HepG2 (cell line): Measurements from ENCODE around the gene CRHBP.

Experiments
- GTF2F1 ChIP-seq: fragments of 150-350 bp; IDR thresholded peaks from 2 replicates; pipeline ENCODE4 v1.6.1; 2014; ENCODE audit warnings: low read length
- NR3C1 ChIP-seq: sonication (generic); formaldehyde crosslinking; IDR thresholded peaks from 2 replicates; pipeline ENCODE4 v1.4.0; 2020; ENCODE audit warnings: missing genetic modification reagents
- ZNF644 ChIP-seq: IDR thresholded peaks from 2 replicates; pipeline ENCODE4 v1.6.1; 2016; ENCODE audit warnings: low read depth
- TF ChIP-seq, protein P1 (sequence below): sonication (generic); formaldehyde crosslinking; IDR thresholded peaks from 2 replicates; pipeline ENCODE4 v1.9.0; 2021; ENCODE audit warnings: missing genetic modification reagents, borderline replicate concordance
- TF ChIP-seq, protein P2 (sequence below): sonication (generic); formaldehyde crosslinking; IDR thresholded peaks from 2 replicates; pipeline ENCODE4 v1.5.0; 2020; ENCODE audit warnings: mild to moderate bottlenecking, missing genetic modification reagents, moderate library complexity

DNA sequence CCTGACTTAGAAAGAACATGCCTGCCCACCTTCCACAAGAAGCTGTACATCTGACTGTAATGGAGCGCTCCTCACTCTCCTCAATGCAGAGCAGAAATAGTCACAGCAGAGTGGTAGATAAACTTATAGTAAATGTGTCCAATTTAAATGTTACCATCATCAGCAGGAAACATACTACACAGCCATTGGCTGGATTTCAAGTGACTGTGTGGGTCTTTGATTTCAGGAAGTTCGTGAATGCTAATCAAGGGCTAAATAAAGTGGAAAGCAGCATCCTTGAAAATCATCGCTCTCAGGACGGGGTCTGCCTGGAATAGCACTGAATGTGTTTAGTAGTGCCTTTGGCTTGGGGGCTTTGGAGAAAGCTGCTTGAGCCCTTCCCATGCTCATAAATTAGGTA is 32.4 kb upstream of the CRHBP start:
- TF ChIP-seq, protein P1, sequence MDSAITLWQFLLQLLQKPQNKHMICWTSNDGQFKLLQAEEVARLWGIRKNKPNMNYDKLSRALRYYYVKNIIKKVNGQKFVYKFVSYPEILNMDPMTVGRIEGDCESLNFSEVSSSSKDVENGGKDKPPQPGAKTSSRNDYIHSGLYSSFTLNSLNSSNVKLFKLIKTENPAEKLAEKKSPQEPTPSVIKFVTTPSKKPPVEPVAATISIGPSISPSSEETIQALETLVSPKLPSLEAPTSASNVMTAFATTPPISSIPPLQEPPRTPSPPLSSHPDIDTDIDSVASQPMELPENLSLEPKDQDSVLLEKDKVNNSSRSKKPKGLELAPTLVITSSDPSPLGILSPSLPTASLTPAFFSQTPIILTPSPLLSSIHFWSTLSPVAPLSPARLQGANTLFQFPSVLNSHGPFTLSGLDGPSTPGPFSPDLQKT, result no peak
- TF ChIP-seq NR3C1 (no peak), GTF2F1 (no peak), ZNF644 (CRISPR knock-in tag) (no peak)
- TF ChIP-seq, protein P2, sequence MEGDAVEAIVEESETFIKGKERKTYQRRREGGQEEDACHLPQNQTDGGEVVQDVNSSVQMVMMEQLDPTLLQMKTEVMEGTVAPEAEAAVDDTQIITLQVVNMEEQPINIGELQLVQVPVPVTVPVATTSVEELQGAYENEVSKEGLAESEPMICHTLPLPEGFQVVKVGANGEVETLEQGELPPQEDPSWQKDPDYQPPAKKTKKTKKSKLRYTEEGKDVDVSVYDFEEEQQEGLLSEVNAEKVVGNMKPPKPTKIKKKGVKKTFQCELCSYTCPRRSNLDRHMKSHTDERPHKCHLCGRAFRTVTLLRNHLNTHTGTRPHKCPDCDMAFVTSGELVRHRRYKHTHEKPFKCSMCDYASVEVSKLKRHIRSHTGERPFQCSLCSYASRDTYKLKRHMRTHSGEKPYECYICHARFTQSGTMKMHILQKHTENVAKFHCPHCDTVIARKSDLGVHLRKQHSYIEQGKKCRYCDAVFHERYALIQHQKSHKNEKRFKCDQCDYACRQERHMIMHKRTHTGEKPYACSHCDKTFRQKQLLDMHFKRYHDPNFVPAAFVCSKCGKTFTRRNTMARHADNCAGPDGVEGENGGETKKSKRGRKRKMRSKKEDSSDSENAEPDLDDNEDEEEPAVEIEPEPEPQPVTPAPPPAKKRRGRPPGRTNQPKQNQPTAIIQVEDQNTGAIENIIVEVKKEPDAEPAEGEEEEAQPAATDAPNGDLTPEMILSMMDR, result no peak
